NCI-H146 treated with DMSO at 0.1 percent for 48 hours (cell line): ENCODE measurements around the gene CCDC7.
"Not testable (repeated sequence)": the region's sequence is repeated elsewhere in the genome, so short reads cannot be mapped to it uniquely, and the experiment has no call there.

ENCODE experiments used
- DNase-seq: peaks from one replicate; lab custom pipeline; 2025; ENCODE audit not compliant: unreplicated experiment; lab: John Stamatoyannopoulos, UW

Gene CCDC7

GRCh38 chr10:32548208-32548607, 102.3 kb downstream of the CCDC7 start:
- no peak for DNase-seq

- no peak for DNase-seq
These were observed 110.9 kb downstream of the CCDC7 start for GRCh38 chr10:32556783-32557395.

- not testable (repeated sequence) for DNase-seq
These were observed 116.8 kb downstream of the CCDC7 start for GRCh38 chr10:32562695-32563094.

DNA sequence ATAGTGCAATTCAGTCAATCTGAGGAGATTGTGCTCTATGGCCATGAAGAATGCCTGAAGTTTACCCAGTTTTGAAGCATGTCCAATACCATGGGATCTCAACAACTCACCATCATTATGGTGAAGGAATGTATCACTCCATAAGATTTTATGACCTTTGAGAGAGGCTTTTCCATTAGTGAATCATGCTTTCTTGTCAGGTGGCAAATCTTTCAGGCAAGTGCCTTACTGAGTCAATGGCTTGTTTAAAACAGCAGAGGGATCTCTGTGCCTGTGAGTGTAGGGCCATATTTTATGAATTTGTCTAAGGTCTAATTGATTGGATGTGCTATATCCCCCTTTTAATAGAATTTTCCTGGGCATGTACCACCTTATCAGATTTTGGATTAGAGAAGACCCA, 131.5 kb downstream of the CCDC7 start:
- DNase-seq: no peak

GRCh38 chr10:32582946-32583345, 137.0 kb downstream of the CCDC7 start:
- no peak for DNase-seq

- DNase-seq: not testable (repeated sequence)
These were observed 152.1 kb downstream of the CCDC7 start for GRCh38 chr10:32598022-32598421.

GRCh38 chr10:32600317-32600716, 154.4 kb downstream of the CCDC7 start:
- DNase-seq: no peak

- not testable (repeated sequence) for DNase-seq
These were observed 155.6 kb downstream of the CCDC7 start for GRCh38 chr10:32601562-32601961.

DNA sequence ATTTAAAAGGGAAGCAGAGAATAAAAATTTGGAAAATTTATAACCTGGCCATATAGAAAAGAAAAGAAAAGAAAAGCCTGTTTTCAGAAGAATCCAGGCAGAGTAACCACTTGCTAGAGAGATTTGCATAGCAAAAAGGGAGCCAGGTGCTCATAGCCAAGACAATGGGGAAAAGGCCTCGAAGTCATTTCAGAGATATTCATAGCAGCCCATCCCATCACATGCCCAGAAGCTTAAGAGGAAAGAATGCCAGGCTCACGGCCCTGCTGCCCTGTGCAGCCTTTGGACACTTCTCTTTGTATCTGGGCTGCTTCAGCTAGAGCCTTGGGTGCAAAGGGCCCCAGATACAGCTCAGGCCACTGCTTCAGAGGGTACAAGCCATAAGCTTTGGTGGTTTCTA, 159.8 kb downstream of the CCDC7 start:
- no peak for DNase-seq

DNA sequence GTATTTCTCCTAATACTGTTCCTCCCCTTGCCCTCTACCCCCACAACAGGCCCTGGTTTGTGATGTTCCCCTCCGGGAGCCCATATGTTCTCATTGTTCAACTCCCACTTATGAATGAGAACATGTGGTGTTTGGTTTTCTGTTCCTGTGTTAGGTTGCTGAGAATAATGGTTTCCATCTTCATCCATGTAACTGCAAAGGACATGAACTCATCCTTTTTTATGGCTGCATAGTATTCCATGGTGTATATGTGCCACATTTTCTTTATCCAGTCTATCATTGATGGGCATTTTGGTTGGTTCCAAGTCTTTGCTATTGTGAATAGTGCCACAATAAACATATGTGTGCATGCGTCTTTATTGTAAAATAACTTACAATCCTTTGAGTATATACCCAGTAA, 164.6 kb downstream of the CCDC7 start:
- not testable (repeated sequence) for DNase-seq

- no peak for DNase-seq
These were observed 170.5 kb downstream of the CCDC7 start for GRCh38 chr10:32616438-32616837.

GRCh38 chr10:32618482-32618881, 172.5 kb downstream of the CCDC7 start:
- no peak for DNase-seq

GRCh38 chr10:32621969-32622368, 176.0 kb downstream of the CCDC7 start:
- no peak for DNase-seq

GRCh38 chr10:32622409-32622808, 176.5 kb downstream of the CCDC7 start:
- DNase-seq: no peak

GRCh38 chr10:32627183-32627582, 181.2 kb downstream of the CCDC7 start:
- no peak for DNase-seq

DNA sequence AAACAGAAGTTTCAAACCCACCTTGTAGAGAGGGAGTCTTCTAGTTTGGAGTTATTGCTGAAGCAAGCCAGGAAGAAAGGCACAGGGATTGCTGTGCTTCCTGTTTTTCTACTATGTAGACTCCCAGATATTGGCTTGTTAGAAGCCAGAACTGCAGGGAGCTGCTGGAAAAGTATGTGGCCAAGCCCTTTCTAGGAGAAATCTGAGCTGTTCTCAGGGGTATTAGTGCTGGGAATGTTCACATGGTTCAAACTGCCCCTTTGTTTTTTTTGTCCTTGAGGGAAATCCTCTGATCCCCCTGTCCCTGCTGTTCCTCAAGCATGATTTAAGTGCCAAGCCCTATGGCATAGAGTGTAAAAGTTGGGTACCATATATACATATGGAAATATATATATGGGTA, 184.0 kb downstream of the CCDC7 start:
- no peak for DNase-seq

- DNase-seq: no peak
These were observed 200.6 kb downstream of the CCDC7 start for GRCh38 chr10:32646535-32646934.

- DNase-seq: no peak
These were observed 204.3 kb downstream of the CCDC7 start for GRCh38 chr10:32650246-32650655.

- DNase-seq: not testable (repeated sequence)
These were observed 211.5 kb downstream of the CCDC7 start for GRCh38 chr10:32657430-32657829.

- no peak for DNase-seq
These were observed 215.4 kb downstream of the CCDC7 start for GRCh38 chr10:32661346-32661745.

DNA sequence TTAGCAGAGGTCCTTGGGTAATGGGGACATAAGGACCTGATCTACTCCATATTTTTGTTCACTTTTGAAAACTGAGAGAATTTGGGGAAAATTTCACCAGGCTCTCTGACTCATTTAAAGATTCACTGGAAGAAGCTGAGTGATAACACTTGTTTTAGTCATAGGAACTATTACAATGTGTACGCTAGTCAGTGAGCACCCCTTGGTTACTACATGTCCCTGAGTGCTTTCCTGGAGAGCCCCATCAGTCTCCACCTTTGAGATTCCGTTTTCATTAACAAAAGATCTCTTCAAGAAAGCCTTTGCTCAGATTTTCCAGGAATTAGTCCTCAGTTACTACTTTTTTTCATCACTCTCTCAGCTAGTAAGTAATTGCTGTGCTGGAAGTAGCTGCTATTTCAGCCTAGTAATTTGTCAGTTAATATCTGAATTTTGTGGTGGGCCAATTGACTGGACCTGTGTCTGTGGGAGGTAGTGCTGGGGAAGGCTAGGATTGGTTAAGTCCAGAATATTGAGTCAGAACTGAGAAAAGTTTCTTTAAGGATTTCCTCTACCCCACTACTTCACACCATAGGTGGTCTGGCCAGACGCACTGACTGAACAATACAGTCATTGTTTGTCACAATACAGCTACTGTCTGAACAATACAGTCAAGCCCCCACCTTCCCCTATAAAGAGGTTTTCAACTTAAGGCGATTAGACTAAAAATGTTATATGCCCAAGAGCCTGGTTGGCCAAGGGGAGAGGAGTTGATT, 235.0 kb downstream of the CCDC7 start:
- DNase-seq: no peak

GRCh38 chr10:32684291-32684690, 238.4 kb downstream of the CCDC7 start:
- DNase-seq: no peak

GRCh38 chr10:32687116-32687515, 241.2 kb downstream of the CCDC7 start:
- DNase-seq: no peak
